ENCODE data around the gene IQCE. TPM values are rescaled to one million over a fixed set of nuclear protein-coding genes. Genes with fewer than 3 reads are reported as not detected.

Gene IQCE
- total RNA-seq, 3 donors from 2014 or later (not counting 1 experiment from before 2014, with no cell fraction given), result 9.6 to 13.5 (median 11.3) TPM

GRCh38 chr7:2523941-2524807 lies 34.6 kb upstream of the IQCE start:
- no peaks in the 10 kb centered on the region for H3K27me3 ChIP-seq (ENCODE audit: control insufficient read depth, insufficient read depth, low read length)
- H3K36me3 ChIP-seq (ENCODE audit: control insufficient read depth, insufficient read depth, low read length), result peaks cover 43% of the 10 kb centered on the region
- H3K9me3 Mint-ChIP-seq, result no peaks in the 10 kb centered on the region
- H3K4me1 ChIP-seq (ENCODE audit: control insufficient read depth, insufficient read depth, low read length), result peaks cover 80% of the 10 kb centered on the region
- no peaks in the 10 kb centered on the region for H3K36me3 Mint-ChIP-seq
- H3K9me3 ChIP-seq (ENCODE audit: control insufficient read depth, insufficient read depth, low read length), result no peaks in the 10 kb centered on the region
- peak overlapping the region; percentile 41 for H3K27ac ChIP-seq (ENCODE audit: low read length)
- no peak overlapping the region for H3K4me3 ChIP-seq (ENCODE audit: low read length)
- 60% methylated on average over 51 of the region's 51 CpGs for WGBS (ENCODE audit: insufficient coverage)
- H3K4me3 Mint-ChIP-seq, result peak overlapping the region; percentile 92
- DNase-seq, result peak in 1 of 2 donors; percentile 34
- TF ChIP-seq CTCF (IDR thresholded peaks at IDR 0.05), result no peak
- H3K27ac Mint-ChIP-seq, result peak overlapping the region; percentile 94 to 97
- H3K4me1 Mint-ChIP-seq, result peaks cover 36 to 52% of the 10 kb centered on the region in 2 donors
- intact Hi-C loops (cut with micrococcal nuclease), result loop anchor here (2.0 to 10.0 kb wide), 5 partner anchors 31 to 1617 kb away; partner anchors contain the start of genes BRAT1, GRIFIN and TTYH3
- ATAC-seq, result no peak
- H3K27me3 Mint-ChIP-seq (ENCODE audit: low read depth in 2 of 2), result no peaks in the 10 kb centered on the region

- Mint-ChIP-seq H3K4me3 (no peak overlapping the region), H3K36me3 (no peaks in the 10 kb centered on the region), H3K9me3 (no peaks in the 10 kb centered on the region), H3K27ac (peak overlapping the region; percentile 90 to 97), H3K4me1 (peaks cover 36 to 61% of the 10 kb centered on the region in 2 donors), H3K27me3 (ENCODE audit: low read depth in 2 of 2) (no peaks in the 10 kb centered on the region)
- TF ChIP-seq CTCF (IDR thresholded peaks at IDR 0.05), result no peak
- no peak overlapping the region for H3K27ac ChIP-seq (ENCODE audit: low read length)
- 86% methylated on average over 52 of the region's 53 CpGs for WGBS (ENCODE audit: insufficient coverage)
- no peak overlapping the region for H3K4me3 ChIP-seq (ENCODE audit: low read length)
- DNase-seq, result no peak
- H3K4me1 ChIP-seq (ENCODE audit: control insufficient read depth, insufficient read depth, low read length), result peaks cover 88% of the 10 kb centered on the region
- intact Hi-C loops (cut with micrococcal nuclease), result loop anchor here (5.0 to 10.0 kb wide), 4 partner anchors 48 to 1618 kb away; partner anchors contain the start of genes GRIFIN and TTYH3
- H3K27me3 ChIP-seq (ENCODE audit: control insufficient read depth, insufficient read depth, low read length), result no peaks in the 10 kb centered on the region
- no peaks in the 10 kb centered on the region for H3K9me3 ChIP-seq (ENCODE audit: control insufficient read depth, insufficient read depth, low read length)
- H3K36me3 ChIP-seq (ENCODE audit: control insufficient read depth, insufficient read depth, low read length), result peaks cover 43% of the 10 kb centered on the region
- no peak for ATAC-seq
Observed at GRCh38 chr7:2524808-2525657, 33.7 kb upstream of the IQCE start.

GRCh38 chr7:2525658-2526630 lies 32.8 kb upstream of the IQCE start:
- H3K9me3 ChIP-seq (ENCODE audit: control insufficient read depth, insufficient read depth, low read length), result no peaks in the 10 kb centered on the region
- intact Hi-C loops (cut with micrococcal nuclease), result loop anchor here (10.0 kb wide), 1 partner anchor 1281 kb away; no protein-coding TSS in a partner anchor
- DNase-seq, result no peak
- no peak overlapping the region for H3K27ac ChIP-seq (ENCODE audit: low read length)
- no peak for TF ChIP-seq CTCF (IDR thresholded peaks at IDR 0.05)
- no peak overlapping the region for H3K4me3 ChIP-seq (ENCODE audit: low read length)
- ATAC-seq, result no peak
- H3K4me1 ChIP-seq (ENCODE audit: control insufficient read depth, insufficient read depth, low read length), result peaks cover 97% of the 10 kb centered on the region
- H3K36me3 Mint-ChIP-seq, result no peaks in the 10 kb centered on the region
- H3K27me3 ChIP-seq (ENCODE audit: control insufficient read depth, insufficient read depth, low read length), result no peaks in the 10 kb centered on the region
- peaks cover 43% of the 10 kb centered on the region for H3K36me3 ChIP-seq (ENCODE audit: control insufficient read depth, insufficient read depth, low read length)
- no peaks in the 10 kb centered on the region for H3K9me3 Mint-ChIP-seq
- peak overlapping the region; percentile 57 for H3K4me3 Mint-ChIP-seq
- no peaks in the 10 kb centered on the region for H3K27me3 Mint-ChIP-seq (ENCODE audit: low read depth in 2 of 2)
- H3K27ac Mint-ChIP-seq, result peak overlapping the region; percentile 90 to 97
- WGBS (ENCODE audit: insufficient coverage), result 86% methylated on average over 36 of the region's 36 CpGs
- H3K4me1 Mint-ChIP-seq, result peaks cover 36 to 64% of the 10 kb centered on the region in 2 donors

All from natural killer cell (primary cell).